Suprapubic skin (tissue), 4 donors: ENCODE results near the gene LRRC8B. TPM values are rescaled to one million over a fixed set of nuclear protein-coding genes. Genes with fewer than 3 reads are reported as not detected.

Experiments used
- DNase-seq, 2 donors: peaks; one replicate each; pipeline ENCODE4 v3.0.0-alpha.2; 2019; ENCODE audit warnings: low spot score in 2 of 2
- H3K27ac ChIP-seq: fragments of 200-600 bp; sonication (generic); one replicate; pipeline ENCODE4 v1.5.1; 2019
- H3K27me3 ChIP-seq: fragments of 200-600 bp; sonication (generic); one replicate; pipeline ENCODE4 v1.5.1; 2019
- H3K36me3 ChIP-seq: fragments of 200-600 bp; sonication (generic); one replicate; pipeline ENCODE4 v1.5.1; 2019
- H3K4me1 ChIP-seq: fragments of 200-600 bp; sonication (generic); one replicate; pipeline ENCODE4 v1.5.1; 2019
- H3K4me3 ChIP-seq: fragments of 200-600 bp; sonication (generic); one replicate; pipeline ENCODE4 v1.5.1; 2019; ENCODE audit warnings: mild to moderate bottlenecking
- H3K9me3 ChIP-seq: fragments of 200-600 bp; sonication (generic); one replicate; pipeline ENCODE4 v1.5.1; 2019
- CTCF ChIP-seq, 2 donors: fragments of 200-600 bp in 1 of 2; fragments of 450-650 bp in 1 of 2; sonication (generic) in 1 of 2; IDR thresholded peaks; one replicate each; pipeline ENCODE4 v1.5.1; 2016 to 2019; ENCODE audit warnings: antibody characterized with exemption in 2 of 2, mild to moderate bottlenecking in 1 of 2, moderate library complexity in 1 of 2
- EP300 ChIP-seq: sonication (generic); formaldehyde crosslinking; IDR thresholded peaks from one replicate; pipeline ENCODE4 v1.6.1; 2017; ENCODE audit warnings: antibody characterized with exemption
- POLR2A ChIP-seq, 2 donors: fragments of 450-650 bp; IDR thresholded peaks; one replicate each; pipeline ENCODE4 v1.6.1; 2017; ENCODE audit warnings: antibody characterized with exemption in 2 of 2, mild to moderate bottlenecking in 2 of 2, moderate library complexity in 2 of 2
- POLR2AphosphoS5 ChIP-seq, 3 donors: sonication (generic); formaldehyde crosslinking; IDR thresholded peaks; one replicate each; pipeline ENCODE4 v1.6.1; 2017; ENCODE audit warnings: antibody characterized with exemption in 3 of 3
- WGBS: methylation state at CpG from one replicate; pipeline ENCODE4 v1.1.5; 2018; 5-methylcytosine and 5-hydroxymethylcytosine counted together
- total RNA-seq, 4 donors: library from RNA; depleted of rRNA; stranded (reverse); fragments of >200 nt; gene quantifications; one replicate each; pipeline ENCODE4 v1.1.0, GENCODE V29; 2016

LRRC8B gene
- total RNA-seq, 4 donors from 2014 or later: 11.1 to 26.6 (median 13.9) TPM

- no peaks in the 10 kb centered on the region for H3K9me3 ChIP-seq
- no peak for DNase-seq
- H3K36me3 ChIP-seq: no peaks in the 10 kb centered on the region
- TF ChIP-seq CTCF (IDR thresholded peaks at IDR 0.05) (no peak), POLR2A (IDR thresholded peaks at IDR 0.05) (no peak), POLR2AphosphoS5 (IDR thresholded peaks at IDR 0.05) (no peak), EP300 (no peak)
- no peaks in the 10 kb centered on the region for H3K27me3 ChIP-seq
- 79% methylated on average over 1 of the region's 1 CpG for WGBS
- peaks cover 39% of the 10 kb centered on the region for H3K4me1 ChIP-seq
- H3K27ac ChIP-seq: no peak overlapping the region
- H3K4me3 ChIP-seq: no peak overlapping the region
Observed at GRCh38 chr1:89527256-89527655, 2.6 kb downstream of the LRRC8B start.

- 73% methylated on average over 2 of the region's 2 CpGs for WGBS
- no peak for TF ChIP-seq POLR2AphosphoS5 (IDR thresholded peaks at IDR 0.05)
- H3K36me3 ChIP-seq: no peaks in the 10 kb centered on the region
- H3K4me3 ChIP-seq: no peak overlapping the region
- no peak overlapping the region for H3K27ac ChIP-seq
- no peaks in the 10 kb centered on the region for H3K27me3 ChIP-seq
- DNase-seq: no peak
- no peaks in the 10 kb centered on the region for H3K9me3 ChIP-seq
- peaks cover 39% of the 10 kb centered on the region for H3K4me1 ChIP-seq
Observed at GRCh38 chr1:89527750-89528381, 3.2 kb downstream of the LRRC8B start.

- DNase-seq: no peak
- H3K27me3 ChIP-seq: no peaks in the 10 kb centered on the region
Observed at GRCh38 chr1:89528382-89528780, 3.8 kb downstream of the LRRC8B start.

GRCh38 chr1:89529196-89529595 is 4.6 kb downstream of the LRRC8B start:
- no peaks in the 10 kb centered on the region for H3K36me3 ChIP-seq
- 68% methylated on average over 2 of the region's 2 CpGs for WGBS
- H3K27me3 ChIP-seq: no peaks in the 10 kb centered on the region
- no peaks in the 10 kb centered on the region for H3K9me3 ChIP-seq
- TF ChIP-seq POLR2A (IDR thresholded peaks at IDR 0.05) (no peak), EP300 (no peak), POLR2AphosphoS5 (IDR thresholded peaks at IDR 0.05) (no peak), CTCF (IDR thresholded peaks at IDR 0.05) (no peak)
- H3K4me3 ChIP-seq: no peak overlapping the region
- no peak for DNase-seq
- H3K4me1 ChIP-seq: peaks cover 27% of the 10 kb centered on the region
- no peak overlapping the region for H3K27ac ChIP-seq

More at GRCh38 chr1:89528382-89528780, 3.8 kb downstream of the LRRC8B start:
- Histone ChIP-seq H3K36me3 (no peaks in the 10 kb centered on the region), H3K27ac (no peak overlapping the region), H3K4me3 (no peak overlapping the region), H3K9me3 (no peaks in the 10 kb centered on the region), H3K4me1 (peaks cover 34% of the 10 kb centered on the region)
- TF ChIP-seq POLR2A (IDR thresholded peaks at IDR 0.05): no peak
- TF ChIP-seq CTCF (IDR thresholded peaks at IDR 0.05): no peak
- TF ChIP-seq POLR2AphosphoS5 (IDR thresholded peaks at IDR 0.05): no peak
- TF ChIP-seq EP300: no peak

- WGBS: 92% methylated on average over 8 of the region's 8 CpGs
- Histone ChIP-seq H3K27me3 (no peaks in the 10 kb centered on the region), H3K36me3 (no peaks in the 10 kb centered on the region), H3K27ac (no peak overlapping the region), H3K4me3 (no peak overlapping the region), H3K9me3 (no peaks in the 10 kb centered on the region), H3K4me1 (peaks cover 26% of the 10 kb centered on the region)
- TF ChIP-seq POLR2AphosphoS5 (IDR thresholded peaks at IDR 0.05) (no peak), POLR2A (IDR thresholded peaks at IDR 0.05) (no peak), CTCF (IDR thresholded peaks at IDR 0.05) (no peak), EP300 (no peak)
- DNase-seq: no peak
Observed at GRCh38 chr1:89530444-89531089, 5.9 kb downstream of the LRRC8B start.
